H1 (cell line): ENCODE results near the gene MYPN. TPM values are rescaled to one million over a fixed set of nuclear protein-coding genes. Genes with fewer than 3 reads are reported as not detected.

ENCODE experiments used
- BRCA1 ChIP-seq: IDR thresholded peaks from 2 replicates; pipeline ENCODE4 v1.6.1; 2012; ENCODE audit warnings: low read depth, low read length, improper control_type of control experiment
- CHD2 ChIP-seq: IDR thresholded peaks from 2 replicates; pipeline ENCODE4 v1.6.1; 2012; ENCODE audit warnings: low read length, improper control_type of control experiment
- EGR1 ChIP-seq: IDR thresholded peaks from 2 replicates; pipeline ENCODE4 v1.6.1; 2011; ENCODE audit warnings: low read depth, low read length, borderline replicate concordance
- JUN ChIP-seq: IDR thresholded peaks from 2 replicates; pipeline ENCODE4 v1.6.1; 2011; ENCODE audit warnings: low read depth, mild to moderate bottlenecking, improper control_type of control experiment, low read length
- KDM4A ChIP-seq: IDR thresholded peaks from one replicate; pipeline ENCODE4 v1.7.1; 2012; ENCODE audit warnings: low read depth, mild to moderate bottlenecking, moderate library complexity, low read length, inconsistent platforms; ENCODE audit not compliant: severe bottlenecking
- MAX ChIP-seq: IDR thresholded peaks from 2 replicates; pipeline ENCODE4 v1.6.1; 2012; ENCODE audit warnings: inconsistent platforms
- RAD21 ChIP-seq, 2 experiments: IDR thresholded peaks in 1 of 2; conservative IDR thresholded peaks in 1 of 2; 2 replicates each; pipeline ENCODE4 v1.6.1; 2011; ENCODE audit warnings: low read depth in 2 of 2, low read length in 2 of 2, improper control_type of control experiment in 1 of 2, inconsistent platforms in 1 of 2, mild to moderate bottlenecking in 1 of 2, moderate library complexity in 1 of 2
- polyA plus RNA-seq, 7 experiments: library from polyadenylated mRNA; depleted of rRNA in 3 of 7; stranded (reverse) in 5 of 7; unstranded in 2 of 7; fragments of >200 nt in 5 of 7; fragments of 200-250 nt in 2 of 7; gene quantifications; 1 replicate in 5 of 7; 2 replicates in 1 of 7; 4 replicates in 1 of 7; pipeline versions ENCODE4 v1.2.1 to v1.2.3, GENCODE V29; 2011 to 2013; ENCODE audit warnings: missing spikeins in 2 of 7, mixed read lengths in 2 of 7
- total RNA-seq: library from RNA; stranded (reverse); fragmentation: NEBNext Ultra II Directional; extraction: Animal tissue kit (Norgen Biotek cat#: 25700); gene quantifications from 2 replicates; pipeline ENCODE4 v1.2.1, GENCODE V29; 2021

MYPN gene
- total and polyA plus RNA-seq, 2 of the 8 experiments (the other 6 are each of a cell fraction or from before 2014, with no cell fraction given) = not detected

GRCh38 chr10:68121020-68121743 lies 11.9 kb downstream of the MYPN start (continued):
- TF ChIP-seq JUN (no peak), MAX (no peak), RAD21 (IDR thresholded peaks at IDR 0.05 in 1 of 2, conservative IDR thresholded peaks at IDR 0.05 in 1 of 2; ENCODE audit: low read depth in 2 of 2, low read length in 2 of 2) (no peak), KDM4A (no peak), CHD2 (no peak), BRCA1 (no peak), EGR1 (no peak)
- TF ChIP-seq, all 59 proteins: peak for 0
